HG03342 (cell line): ENCODE results near the gene RBP2.

Experiments used
- ATAC-seq: cut with Tn5 transposase; IDR thresholded peaks from one replicate; pipeline ENCODE4 v1.9.1; 2021; ENCODE audit warnings: mild to moderate bottlenecking, moderate library complexity; ENCODE audit not compliant: unreplicated experiment

RBP2 gene

GRCh38 chr3:139482206-139482605, 5.9 kb upstream of the RBP2 start:
- ATAC-seq, result no peak

GRCh38 chr3:139481116-139481515, 4.8 kb upstream of the RBP2 start:
- no peak for ATAC-seq

GRCh38 chr3:139480585-139480984, 4.3 kb upstream of the RBP2 start:
- no peak for ATAC-seq

DNA sequence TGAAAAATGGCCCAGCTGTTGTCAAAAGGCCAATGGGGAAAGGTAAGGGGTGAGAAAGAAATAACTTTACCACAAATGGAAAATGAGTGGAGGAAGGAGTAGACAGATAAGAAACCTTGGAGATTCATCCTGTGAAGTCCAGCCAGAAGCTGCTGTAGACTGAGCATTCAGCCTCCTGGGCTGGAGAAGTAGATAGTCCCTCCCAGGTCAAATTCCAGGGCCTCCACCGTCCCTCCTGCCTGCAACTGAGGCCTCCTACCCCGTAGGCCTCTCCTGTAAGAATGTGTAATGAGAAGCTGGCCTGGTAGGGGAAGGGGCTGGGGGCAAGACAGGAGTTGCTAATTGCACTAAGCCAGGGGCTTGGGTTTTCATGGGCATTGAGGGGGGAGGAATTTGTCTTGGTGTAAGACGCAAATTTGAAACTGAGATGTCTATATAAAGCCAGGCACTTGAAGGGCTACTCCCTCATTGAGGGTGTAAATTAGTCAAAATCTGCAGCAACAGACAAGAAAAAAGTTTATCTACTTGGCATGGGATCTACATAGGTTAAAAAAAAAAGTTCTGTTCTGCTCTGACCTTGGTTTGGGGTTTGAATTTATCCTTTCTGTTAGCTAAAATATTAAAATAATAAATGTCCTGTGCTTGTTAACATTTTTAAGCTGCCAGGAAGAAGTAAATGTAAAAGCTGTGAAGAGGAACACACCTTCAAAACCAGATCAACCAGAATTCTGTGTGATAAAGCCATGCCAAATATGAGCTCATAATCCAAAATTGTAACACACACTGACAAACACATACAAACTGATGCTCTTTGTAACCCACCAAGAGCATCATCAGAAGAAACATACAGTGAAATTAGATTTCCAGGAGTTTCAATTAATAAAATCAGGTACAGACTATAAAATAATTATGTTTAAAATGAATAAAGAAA, 1.7 kb upstream of the RBP2 start:
- ATAC-seq, result no peak

DNA sequence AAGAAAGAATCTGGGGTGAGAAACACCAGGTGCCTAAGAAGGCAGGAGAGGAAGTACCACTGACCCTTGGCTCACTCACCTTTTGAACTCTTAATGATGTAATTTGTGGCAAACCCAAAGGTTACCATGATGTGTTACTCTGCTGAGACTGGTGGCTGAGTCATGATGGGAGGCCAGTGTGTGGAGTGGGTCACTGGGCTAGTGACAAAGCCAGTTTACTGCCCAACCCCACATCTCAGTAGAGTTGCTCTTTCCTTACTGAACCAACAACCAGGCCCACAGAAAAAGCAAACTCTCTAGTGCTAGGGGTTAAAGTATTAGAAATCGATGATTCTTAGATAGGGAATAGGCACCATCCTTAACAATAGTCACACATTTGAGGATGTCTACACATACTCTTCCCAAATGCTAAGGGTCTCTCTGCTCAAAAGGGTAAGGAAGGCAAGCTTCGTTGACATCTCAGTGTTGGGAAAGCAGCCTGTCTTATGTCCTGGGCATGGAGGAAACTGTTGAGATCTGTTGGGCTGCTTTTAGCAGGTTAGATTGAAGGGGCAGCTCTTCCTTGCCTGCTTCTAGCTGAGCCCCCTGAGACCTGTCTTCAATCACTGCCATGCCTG, 3.1 kb downstream of the RBP2 start:
- no peak for ATAC-seq

DNA sequence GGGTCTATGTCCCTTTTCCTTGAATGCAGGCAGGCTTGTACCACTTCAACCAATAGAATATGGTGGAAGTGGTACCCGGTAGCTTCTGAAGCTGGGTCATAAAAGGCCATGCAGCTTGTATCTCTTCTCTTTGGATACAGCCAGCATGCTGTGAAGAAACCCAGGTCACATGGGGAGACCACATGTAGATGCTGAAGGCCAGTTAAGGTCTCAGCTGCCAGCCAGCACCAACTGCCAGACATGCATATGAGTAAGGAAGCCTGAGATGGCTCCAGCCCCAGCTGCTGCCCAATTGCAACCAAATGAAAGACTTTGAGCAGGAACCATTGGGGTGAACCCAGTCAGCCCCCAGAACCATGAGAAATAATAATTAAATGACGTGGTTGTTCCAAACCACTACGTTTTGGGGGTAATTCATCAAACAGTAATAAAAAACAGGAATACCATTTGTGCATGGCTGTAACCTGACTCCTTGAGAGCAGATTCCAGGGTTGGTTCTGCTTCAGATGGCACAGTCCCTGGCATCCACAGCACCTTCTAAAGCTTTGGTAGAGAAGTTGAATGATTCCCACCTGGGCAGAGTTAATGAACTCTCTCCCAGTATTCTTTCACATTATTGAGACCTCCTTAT, 3.8 kb downstream of the RBP2 start:
- no peak for ATAC-seq

DNA sequence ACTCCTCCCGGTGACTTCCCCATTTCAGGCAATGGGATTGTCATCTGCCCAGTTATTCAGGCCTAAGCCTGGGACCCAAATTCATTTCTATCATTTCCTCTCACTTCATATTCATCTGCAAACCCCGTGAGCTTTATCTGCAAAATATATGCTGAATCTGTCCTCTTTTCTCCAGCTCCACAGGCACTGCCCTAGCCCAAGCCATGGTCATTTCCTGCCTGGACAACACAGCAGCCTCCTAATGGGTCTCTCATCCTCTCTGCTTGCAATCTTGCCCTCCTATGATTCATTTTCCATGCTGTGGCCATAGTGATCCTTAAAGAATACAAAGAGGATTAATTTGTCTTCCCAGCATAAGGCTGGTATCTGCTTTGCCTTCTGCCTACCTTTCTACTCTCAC, 6.1 kb downstream of the RBP2 start:
- no peak for ATAC-seq

- no peak for ATAC-seq
Observed at GRCh38 chr3:139468399-139468798, 7.9 kb downstream of the RBP2 start.

GRCh38 chr3:139466360-139466759, 10.0 kb downstream of the RBP2 start:
- no peak for ATAC-seq

GRCh38 chr3:139465636-139466035, 10.7 kb downstream of the RBP2 start:
- ATAC-seq, result no peak

DNA sequence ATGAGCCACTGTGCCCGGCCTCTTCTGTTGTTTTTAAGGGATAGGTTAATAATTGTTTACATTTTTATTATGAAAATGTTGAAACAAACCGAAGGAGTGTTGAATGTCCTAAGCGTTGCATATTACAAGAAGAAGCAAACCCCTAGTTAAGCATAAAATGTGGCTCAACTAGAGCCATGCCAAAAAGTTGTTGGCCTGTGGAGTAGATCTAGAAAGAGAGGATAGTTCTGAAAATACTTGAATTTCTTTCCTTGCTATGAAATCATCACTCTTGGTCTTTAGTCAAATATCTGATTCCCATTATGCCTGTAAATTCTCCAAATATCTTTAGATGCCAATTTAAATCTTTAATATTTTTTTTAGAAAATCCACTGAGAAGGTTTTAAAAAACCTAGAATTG, 12.8 kb downstream of the RBP2 start:
- no peak for ATAC-seq

- no peak for ATAC-seq
Observed at GRCh38 chr3:139460529-139460928, 15.8 kb downstream of the RBP2 start.

DNA sequence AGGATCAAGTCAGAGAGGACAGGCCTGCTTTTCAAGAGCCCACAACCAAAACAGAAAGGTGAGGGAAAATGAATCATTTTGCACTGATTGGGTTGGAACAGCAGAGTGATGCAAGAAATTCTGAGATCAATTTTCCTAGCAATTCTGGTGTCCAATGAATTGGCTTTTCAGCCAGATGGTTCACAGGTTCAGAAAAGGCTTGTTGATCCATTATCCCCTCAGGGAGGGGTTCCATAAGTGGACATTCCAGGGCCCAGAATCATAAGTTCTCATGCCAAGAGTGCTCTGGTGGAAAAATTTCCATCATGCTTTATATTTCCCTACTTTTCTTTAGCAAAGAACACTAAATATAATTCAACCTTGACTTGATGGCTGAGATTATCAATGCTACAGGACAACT, 16.2 kb downstream of the RBP2 start:
- ATAC-seq, result no peak

GRCh38 chr3:139458348-139458747, 18.0 kb downstream of the RBP2 start:
- no peak for ATAC-seq

DNA sequence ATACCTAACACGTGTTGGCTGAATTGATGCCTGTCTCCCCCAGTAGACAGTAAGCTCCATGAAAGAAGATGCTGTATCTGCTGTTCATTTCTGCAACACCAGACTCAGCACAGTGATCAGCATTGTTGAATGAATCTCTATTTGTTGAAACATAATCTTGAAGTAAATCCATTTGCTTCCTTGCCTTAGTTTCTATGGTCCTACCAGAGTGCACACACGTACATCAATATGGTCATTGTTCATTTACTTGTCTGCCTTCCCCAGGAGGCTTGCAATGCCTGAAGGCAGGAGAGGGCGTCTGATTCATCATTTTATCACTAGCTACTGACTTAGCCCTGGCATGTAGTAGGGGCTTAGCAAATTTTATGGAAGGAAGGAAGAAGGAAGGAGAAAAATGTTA, 19.2 kb downstream of the RBP2 start:
- no peak for ATAC-seq

DNA sequence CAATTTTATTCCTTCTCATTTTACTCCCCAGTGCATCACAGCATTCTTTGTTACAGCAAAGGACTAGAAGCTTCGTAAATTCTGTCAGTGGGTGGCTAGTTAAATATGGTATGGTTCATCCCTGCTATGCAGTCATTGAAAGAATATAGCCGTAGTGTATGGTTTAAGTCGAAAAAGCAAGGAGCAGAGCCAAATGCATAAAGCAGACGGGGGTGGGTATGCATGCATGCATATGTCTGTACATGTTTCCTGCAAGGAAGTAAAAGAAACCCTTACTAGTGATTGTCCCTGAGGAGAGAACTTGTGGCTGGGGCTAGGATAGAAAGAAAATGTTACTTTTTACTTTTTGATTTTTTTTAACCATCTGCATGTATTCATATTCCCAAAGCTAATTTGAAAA, 19.9 kb downstream of the RBP2 start:
- no peak for ATAC-seq

GRCh38 chr3:139455855-139456254, 20.5 kb downstream of the RBP2 start:
- ATAC-seq, result peak; percentile 63

DNA sequence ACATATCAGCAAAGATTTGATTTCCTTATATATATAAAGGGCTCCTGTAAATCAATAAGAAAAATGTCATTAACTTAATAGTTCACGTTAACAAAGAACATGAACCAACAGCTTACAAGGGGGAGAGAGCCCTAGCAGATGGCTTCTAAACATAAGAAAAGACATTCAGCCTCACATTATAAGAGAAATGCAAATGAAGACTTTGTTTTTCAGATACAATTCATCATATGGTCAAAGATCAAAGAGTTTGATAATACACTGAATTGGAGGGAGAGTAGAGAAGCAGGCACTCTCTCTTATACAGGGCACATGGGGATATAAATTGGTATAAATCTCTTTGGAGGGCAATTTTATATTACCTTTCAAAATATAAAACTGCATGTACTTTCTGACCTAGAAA, 21.1 kb downstream of the RBP2 start:
- no peak for ATAC-seq

DNA sequence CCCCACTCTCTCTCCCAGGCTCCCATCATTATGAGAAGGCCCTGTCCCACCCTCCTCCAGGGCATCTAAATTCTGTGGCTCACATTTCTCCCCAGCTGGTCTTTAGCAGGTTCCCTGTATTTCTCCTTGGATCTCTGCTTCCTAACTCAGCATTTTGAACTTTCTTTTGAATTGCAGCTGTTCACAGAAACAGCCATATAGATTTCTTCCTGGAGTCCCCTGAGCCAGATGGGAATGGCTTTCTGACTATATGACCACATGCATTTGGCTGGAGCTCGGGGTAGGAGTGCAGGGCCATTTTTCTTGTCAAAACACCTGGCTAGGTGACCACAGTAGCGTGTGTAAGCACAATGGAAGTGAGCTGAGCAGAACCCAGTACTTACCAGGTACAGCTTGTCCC, 22.0 kb downstream of the RBP2 start:
- ATAC-seq, result no peak

DNA sequence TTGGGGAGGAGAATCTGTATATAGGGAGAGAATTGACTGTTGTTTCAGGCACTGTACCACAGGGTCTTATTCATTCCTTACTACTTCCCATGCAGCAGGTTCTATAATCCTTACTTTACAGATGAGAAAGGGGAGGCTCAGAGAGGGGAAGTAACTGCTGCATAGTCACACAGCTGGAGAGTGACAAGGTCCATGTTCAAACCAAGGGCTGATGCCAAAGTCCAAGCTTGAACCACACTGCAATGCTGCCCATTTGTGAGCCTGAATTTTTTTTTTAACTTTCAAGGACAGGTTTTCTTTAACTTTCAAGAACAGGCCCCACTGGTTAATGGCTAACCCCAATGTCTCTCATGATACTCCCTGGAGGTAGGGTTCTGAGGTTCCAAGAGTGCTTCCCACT, 26.2 kb downstream of the RBP2 start:
- ATAC-seq, result no peak

- no peak for ATAC-seq
Observed at GRCh38 chr3:139449566-139449965, 26.8 kb downstream of the RBP2 start.

DNA sequence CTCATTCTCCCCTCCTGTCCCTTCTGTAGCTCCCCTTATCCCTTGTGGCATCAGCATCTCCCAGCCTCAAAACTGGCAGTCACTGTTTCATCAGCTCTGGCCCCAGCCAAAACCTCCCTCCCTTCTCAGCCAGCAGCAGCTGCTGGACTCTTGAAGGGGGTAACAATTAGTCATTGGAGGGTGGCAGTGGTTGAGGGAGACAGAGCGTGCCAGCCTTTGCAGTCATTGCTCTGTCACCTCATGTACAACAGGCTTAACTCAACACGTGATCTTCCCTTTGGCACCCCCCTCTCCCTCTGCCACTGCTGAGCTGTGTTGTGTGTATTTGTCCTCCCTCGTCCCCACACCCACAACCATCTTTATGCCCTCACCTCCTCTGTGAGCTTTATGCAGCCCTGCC, 28.2 kb downstream of the RBP2 start:
- ATAC-seq, result no peak
